ENCODE measurements around the gene ATP8A2.

ATP8A2 gene

DNA sequence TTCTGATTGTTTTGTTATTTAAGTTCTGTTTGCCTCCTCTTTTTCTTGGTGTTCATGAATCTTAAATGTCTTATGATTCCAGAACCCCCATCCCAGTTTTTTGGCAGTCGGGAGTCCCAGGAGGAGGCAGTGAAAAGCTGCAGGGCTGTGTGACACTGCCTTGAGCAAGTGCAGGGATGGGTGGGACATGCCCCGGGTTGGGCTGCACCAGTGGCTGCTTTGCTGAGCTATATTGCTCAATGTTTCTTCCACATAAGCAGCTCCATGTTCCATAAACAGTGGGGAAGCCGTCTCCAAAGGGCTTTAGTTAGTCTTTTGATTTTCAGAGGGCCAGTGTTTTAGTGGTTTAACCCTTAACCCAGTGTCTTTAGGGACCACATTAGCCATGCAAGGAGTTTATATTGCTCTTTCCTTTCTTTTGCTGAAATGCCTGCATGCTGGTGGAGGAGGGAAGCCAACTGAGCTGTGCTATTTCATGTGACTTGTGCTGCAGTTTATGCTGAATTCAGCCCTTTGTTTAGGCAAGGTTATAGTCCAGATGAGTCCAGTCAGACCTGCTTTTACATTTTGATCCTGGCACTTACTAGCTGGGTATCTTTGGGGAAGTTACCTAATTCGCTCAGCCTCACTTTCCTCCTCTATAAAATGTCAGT, 13.1 kb downstream of the ATP8A2 start:
- no peak for DNase-seq (ENCODE audit: low read depth)

DNA sequence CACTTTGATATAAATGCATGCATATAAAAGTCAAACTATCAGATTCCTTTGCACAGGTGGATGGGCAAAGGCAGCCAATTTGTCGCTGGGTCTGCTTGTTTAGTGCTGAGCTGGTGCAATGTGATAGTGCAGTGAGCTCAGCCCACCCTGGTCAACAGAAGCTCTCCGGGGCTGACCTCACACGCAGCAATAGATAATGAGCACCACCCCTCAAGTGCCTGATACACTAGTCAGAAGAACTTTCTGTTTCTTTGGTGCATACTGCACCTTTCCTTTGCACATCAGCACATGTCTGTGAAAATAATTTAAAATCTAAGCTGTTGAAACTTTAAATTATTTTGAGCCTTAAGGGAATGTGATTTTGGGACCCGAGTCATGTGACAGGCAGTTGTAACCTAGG, 20.2 kb downstream of the ATP8A2 start:
- DNase-seq (ENCODE audit: low read depth) = no peak

DNA sequence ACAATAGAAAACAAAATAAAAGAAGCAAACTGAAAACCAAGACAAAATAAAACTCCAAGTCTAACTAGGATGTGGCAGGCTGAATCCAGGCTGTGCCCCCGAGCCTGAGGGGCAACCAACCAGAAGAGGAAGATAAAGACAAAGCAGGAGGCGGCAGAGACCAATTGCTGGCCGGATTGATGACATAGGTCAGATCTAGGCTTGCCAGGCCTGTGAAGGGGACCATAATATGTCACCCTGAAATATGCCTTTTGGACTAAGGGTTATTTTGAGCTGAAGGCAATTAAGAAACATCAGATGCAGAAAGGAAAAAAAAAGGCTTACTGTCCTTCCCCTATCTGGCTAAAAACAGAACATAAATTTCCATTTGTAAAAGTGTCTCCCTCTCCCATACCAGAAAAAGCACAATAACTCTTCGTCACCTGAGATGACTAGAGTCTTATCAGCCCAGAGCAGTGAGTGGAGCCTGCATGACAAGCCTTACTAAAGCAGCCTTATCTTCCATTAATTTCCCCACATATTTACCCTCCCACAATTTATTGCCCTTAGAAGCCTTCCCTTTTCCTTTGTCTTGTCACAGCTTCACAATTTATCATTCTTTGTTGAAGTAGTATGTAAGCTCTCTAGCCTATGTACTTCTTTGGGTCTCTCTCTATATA, 22.8 kb downstream of the ATP8A2 start:
- DNase-seq (ENCODE audit: low read depth) = no peak

DNA sequence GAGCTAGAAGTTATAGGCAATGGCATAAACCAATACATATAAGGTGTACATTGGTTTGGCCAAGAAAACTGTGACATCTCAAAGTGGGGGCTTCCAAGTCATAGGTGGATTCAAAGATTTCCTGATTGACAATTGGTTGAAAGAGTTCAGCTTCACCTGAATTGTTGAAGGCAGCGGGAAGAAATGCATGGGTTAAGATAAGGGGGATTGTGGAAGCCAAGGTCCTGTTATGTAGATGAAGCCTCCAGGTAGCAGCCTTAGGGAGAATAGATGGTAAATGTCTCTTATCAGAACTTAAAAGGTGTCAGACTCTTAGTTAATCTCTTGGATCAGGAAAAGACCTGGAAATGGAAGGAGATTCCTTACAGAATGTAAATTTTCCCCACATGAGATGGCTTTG, 26.0 kb downstream of the ATP8A2 start:
- DNase-seq (ENCODE audit: low read depth) = no peak

DNA sequence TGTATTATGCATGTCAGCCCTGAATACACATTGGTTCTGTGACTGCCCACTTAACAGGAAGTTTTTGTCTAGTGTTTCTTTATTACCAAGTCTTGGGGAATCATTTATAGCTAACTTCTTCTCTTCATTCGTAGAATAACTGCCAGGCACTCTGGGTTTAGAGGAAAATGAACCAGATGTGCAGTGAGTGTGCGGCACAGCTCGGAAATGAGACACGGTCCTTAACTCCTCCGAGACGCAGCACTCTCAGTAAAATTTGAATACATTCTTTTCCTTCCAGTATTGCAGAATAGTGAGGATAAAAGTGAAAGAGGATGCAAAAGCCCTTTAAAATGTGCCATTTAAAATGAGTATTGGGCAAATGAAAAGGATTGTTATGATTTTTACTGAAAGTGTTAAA, 29.2 kb downstream of the ATP8A2 start:
- DNase-seq (ENCODE audit: low read depth) = no peak

DNA sequence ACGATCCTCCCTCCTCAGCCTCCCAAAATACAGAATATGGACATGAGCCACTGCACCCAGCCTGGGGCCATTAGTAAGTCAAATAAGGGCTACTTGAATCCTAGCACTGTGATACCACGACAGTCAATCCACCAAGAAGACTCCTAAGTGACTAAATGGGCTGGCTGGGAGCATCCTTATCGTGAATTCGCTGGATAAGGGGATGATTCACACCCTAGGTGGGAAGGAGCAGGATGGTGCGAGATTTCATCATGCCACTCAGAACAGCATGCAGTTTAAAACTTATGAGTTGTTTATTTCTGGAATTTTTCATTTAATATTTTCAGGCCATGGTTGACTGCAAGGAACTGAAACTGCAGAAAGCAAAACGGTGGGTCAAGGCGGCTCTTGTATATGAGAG, 30.2 kb downstream of the ATP8A2 start:
- no peak for DNase-seq (ENCODE audit: low read depth)

DNA sequence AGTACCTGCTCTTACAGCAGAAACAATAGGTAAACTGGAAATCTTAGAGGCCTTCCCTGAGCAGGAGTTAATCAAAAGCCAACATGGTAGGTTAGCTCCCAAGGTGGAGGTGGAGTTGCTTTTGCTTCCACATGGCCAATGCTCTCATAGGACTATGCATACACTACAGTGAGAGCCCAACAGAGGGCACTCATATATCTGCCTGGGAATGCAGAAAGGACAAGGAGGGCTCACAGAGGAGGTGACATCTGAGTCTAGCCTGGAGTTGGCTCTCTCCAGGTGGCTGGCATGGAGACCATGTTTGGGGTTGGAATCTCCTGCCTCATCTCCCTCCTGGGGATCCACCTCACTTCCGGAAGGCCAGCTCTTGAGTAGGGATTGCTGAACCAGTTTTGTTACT, 34.6 kb downstream of the ATP8A2 start:
- no peak for DNase-seq (ENCODE audit: low read depth)

DNA sequence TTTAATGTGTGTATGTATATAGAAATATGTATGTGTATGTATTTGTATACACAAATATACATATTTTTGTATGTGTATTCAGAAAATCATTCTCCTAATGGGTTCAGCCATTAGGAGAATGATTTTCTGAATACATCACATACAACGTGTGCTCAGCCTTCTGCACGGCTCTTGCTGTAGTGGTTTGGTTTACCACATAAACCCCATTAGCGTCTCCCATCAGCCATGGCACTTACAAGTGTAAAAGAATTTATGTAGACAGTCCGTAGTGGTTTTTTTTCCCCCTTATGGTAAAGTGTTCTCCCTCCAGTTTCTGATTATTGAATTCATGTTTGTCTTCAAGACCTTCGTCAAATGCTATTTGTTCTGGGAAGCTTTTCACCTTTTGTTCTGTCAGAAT, 38.2 kb downstream of the ATP8A2 start:
- no peak for DNase-seq (ENCODE audit: low read depth)

DNA sequence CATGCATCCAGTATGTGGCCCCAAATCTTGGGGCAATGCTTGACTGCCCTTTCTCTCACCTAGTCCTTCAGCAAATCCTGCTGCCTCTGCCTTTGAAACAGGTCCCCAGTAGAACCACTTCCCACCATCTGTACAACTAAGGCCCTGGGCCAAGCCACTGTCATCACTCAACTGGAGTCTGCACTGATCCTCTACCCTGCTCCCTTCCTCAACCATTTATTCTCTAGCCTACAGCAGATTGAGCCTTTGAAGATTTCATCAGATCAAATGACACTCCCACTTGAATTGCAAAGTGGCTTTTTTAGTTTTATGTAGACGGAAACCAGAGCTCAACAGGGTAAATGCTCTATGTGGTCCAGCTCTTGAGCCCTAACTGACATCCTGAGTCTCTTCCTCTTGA, 43.5 kb downstream of the ATP8A2 start:
- no peak for DNase-seq (ENCODE audit: low read depth)

DNA sequence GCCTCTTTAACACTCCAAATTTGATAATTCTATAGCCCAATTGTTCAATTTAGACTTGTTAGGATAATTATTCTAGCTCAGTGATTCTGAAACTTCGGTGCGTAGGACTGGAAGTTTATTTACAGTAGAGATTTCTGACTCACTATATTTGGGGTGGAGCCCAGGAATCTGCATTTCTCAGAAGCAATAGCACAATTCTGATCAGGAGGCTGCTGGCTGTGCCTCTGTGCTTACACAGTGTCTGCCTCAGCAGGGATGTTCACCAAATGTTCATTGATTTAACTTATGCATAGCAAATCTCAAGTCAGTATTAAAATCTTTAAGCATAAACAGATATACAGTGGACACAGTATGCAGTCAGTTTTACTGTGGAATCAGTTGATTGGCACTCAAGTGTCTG, 45.8 kb downstream of the ATP8A2 start:
- DNase-seq (ENCODE audit: low read depth) = no peak

DNA sequence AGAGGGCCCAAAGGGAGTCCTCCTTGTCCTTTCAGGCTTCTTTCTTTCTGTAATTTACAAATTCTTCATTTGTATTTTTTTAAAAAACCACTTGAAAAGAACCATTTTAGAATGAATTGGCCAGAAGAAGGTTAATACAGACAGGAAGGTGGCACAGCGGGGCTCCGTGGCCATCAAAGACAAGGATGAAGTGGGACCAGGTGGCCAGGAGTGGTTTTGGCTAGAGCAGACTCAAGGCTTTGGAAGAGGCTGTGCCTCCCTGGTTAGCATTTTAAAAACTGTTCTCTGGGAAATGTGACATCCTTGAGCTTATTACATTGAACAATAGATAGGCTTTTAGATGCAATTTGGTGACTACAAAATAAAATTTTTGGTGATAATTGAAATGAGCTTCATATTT, 48.4 kb downstream of the ATP8A2 start:
- no peak for DNase-seq (ENCODE audit: low read depth)

DNA sequence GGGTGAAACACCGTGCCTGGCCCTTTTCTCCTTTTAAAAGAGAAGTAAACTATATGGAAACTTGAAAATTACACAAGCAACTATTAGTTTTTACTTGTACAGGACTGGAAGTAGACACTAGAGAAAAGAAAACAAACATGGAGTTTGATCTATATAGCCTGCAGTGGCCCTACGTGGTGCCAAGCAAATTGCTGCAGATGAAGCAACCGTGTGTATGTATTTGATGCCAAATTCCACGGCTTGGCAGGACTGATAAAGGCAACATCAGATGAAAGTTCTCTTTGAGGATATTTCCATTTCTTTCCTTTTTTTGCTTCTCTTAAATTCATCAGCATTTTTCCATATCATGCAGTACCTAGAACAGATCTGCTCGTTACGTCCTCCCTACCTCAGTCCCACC, 49.8 kb downstream of the ATP8A2 start:
- DNase-seq (ENCODE audit: low read depth) = no peak

DNA sequence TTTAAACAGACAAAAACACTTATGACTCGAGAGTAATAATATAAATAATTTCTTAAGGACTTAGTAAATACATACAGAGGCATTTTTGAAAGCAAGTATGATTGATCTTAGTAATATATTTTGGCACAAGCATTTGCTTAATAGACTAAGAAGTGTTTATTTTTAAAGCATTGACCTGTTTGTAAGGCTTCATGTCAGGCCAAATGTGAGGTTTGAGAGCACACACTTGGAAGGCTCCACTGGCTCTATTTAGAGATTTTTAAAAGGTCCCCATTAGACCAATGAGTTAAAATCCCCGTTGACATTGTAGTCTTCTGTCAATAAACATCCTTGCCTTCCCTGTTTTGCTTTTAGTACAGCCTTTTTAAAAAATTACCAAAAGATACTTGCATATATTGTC, 50.4 kb downstream of the ATP8A2 start:
- DNase-seq (ENCODE audit: low read depth) = no peak

DNA sequence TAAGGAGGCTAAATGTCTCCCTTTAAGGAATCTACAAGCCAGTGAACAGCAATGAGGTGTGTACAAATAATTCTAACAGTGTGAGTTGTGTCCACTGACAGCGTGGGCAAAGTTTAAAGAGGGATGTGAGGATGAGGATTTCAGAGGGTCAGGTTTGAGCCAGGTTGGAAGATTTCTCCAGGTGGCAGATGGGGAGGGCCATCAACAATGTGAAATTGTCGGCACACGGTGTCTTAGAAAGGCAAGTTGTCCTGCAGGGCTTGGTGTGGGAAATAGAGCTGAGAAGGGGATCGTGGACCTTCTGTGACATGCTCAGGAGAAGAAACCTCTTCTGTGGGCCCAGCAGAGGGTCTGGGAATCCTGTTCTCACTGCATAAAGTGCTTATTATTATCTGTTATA, 52.1 kb downstream of the ATP8A2 start:
- DNase-seq (ENCODE audit: low read depth) = no peak

DNA sequence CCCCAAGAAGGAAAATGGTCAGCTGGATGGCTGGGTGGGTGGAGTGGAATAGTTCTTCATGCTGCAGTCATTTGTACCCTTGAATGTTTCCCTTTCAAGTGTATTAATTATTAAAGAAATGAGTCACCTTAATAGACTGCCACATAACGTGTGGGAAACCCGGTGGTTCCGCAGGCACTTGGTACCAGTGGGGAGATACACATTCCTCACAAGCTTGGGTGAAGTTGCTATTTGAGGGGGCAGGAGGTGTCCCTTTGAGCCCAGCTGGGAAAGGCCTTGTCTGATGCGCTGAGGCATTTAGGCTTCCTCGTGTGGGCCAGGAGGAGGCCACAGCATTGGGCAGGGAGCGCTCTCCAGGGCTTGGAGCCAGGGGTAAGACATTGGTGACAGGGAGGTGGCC, 57.7 kb downstream of the ATP8A2 start:
- no peak for DNase-seq (ENCODE audit: low read depth)

DNA sequence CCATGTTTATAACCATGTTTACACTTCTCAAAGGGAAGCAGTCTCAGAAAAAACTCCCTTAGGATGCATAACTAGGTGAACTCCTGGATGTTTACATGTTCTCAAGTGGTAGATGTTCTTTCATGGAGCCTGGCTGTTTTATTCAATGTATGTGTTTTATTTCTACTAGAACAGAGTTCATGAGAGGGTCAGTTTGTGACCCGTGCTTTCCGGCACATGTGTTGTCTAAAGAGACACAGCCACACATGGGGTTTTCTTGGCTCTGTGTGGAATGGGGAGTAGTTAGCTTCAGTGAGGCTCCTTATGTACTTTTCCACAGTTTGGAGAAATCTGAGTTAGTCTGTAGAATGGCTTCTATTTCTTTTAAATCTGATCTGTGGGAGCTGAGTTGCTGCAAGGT, 60.9 kb downstream of the ATP8A2 start:
- no peak for DNase-seq (ENCODE audit: low read depth)

DNA sequence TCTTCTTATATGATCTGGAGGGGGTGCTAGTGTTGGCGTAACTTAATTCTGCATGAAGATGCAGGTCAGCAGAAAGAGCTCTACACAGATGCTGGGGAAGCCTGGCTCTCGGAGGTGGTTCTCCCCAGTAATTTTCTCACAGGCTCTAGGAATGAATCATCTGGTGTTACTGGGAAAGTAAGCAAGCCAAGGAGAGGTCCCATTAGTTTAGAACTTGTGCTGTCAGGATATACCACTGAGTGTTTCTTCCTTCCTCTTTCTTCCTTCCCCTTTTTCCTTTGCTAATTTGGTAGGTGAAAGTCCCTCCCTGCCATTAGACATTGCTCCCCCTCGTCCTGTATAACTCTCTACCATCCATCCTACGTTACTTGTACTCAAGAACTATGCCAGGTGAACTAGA, 68.3 kb downstream of the ATP8A2 start:
- DNase-seq (ENCODE audit: low read depth) = no peak

DNA sequence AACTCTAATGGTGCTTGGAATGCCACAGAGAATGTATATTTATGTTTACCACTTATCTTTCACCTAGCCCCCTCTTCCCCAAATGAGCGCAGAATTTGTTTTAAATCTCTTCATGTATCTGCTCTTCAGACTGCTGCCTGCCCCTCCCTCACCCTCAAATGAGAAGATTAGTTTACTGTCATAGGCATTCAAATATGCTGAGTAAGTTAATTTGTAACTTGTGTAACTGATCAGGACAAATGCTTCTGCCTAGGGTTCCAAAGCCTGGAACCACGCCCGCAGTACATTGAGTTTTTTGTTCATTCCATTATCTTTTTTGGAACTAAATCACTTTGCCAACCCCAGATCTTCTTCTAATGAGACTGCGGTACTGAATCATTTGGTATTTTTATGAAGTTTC, 74.5 kb downstream of the ATP8A2 start:
- DNase-seq (ENCODE audit: low read depth) = no peak

DNA sequence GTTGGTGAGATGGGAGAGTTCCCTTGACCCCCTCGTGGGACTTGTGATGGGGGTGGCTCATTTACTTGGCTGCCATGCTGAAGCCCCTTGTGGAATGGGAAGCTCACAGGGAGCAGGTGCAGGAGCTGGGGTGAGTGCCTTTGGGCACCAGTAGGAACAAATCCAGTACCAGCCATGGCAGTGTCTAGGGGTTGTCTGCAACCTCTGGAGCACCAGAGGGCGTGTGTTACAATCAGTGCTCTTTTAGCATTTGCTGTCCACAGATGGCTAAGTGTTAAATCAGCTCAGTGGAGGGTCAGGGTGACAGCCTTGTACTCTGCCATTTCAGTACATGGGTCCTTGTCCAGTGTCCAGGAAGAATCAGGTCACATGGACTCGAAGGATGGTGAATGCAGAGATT, 75.6 kb downstream of the ATP8A2 start:
- DNase-seq (ENCODE audit: low read depth) = no peak

DNA sequence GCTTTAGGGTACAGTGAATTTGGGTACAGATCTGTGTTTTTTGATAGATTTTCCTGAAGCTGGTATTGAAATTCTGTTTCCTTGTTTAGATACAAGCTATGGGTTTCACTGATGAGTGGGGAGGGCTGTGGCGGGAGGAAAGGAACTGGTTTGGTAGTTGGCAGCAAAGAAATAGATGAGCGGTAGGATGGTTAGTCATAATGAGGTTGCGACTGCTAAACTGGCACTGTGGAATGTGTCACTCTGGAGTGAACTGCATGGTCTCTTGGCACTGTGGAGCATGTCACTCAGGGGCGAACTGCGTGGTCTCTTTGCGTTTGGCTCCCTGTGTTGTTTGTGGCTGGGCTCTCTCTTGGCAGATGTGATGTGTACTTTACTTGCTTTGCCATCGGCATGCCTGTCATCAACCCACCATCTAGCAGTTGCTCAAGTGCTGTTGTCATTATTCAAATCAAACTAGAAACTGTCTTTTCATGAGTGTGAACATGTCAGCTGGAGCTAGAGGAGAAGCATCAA, 82.1 kb downstream of the ATP8A2 start:
- DNase-seq (ENCODE audit: low read depth) = no peak

DNA sequence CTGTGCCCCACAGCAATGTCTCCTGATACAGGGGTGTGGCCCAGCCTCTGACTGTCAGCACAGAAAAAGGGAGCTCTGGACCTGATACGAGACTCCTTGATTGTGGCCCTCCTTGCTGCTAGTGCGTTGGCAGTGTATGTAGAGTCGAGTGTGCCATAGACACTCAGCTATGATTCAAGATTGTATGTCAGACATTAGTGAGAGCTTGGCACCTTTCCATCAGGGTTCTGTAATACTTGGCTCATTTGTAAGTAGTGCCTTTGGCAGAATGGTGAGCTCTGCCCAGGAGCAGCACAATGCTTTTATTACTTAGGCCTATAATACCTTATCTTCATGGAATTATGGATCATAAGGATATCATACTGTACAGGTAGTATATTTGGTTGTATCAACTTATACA, 83.4 kb downstream of the ATP8A2 start:
- DNase-seq (ENCODE audit: low read depth) = no peak

DNA sequence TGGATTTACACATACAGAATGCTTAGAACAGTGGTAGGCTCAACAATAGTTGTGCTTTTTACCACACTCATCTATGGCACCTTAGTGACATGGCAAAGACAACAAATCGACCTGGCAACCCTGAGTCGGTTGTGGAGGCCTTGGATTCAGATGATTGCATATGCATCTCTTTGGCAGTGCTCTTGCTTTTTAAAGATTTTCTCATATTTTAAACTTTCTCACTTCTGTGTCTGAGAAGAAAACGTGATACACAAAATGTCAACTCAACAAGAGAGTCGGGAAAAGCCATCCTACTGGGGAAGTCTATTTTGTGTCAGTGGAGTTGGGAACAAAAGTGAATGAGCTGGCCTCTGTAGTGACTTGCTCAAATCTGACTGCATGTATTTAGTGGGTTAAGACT, 85.8 kb downstream of the ATP8A2 start:
- DNase-seq (ENCODE audit: low read depth) = no peak

DNA sequence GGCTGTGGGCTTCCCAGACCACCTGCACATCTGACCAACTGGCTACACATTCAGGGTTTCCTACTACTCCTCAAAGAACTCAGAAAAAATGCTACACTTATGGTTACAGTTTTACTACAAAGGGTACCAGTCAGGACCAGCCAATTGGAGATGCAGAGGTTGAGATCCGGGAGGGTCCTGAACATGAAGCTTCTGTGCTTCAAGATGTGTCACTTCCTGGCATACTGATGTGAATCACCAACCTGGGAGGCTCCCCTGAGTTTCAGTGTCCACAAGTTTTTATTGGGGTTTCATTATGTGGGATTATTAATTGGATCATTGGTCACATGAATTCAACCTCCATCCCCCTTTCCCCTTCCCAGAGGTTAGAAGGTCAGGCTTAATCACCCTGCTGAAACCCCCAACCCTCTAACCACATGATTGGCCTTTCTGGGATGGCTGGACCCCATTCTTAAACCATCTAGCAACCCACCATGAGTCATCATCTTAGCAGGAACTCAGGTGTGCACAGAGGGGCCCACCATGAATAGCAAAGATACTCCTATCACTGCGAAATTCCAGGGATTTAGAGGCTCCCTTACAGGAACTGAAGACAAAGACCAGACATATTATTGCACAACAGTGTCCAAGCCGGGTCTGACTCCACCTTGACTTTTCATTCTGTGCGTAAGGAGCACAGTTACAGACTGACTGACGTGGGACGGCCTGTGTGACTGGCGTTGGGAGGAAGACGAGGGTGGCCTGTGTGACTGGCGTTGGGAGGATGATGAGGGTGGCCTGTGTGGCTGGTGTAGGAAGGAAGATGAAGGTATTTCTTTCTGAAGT, 90.7 kb downstream of the ATP8A2 start:
- DNase-seq (ENCODE audit: low read depth) = no peak
